Neural crest cell (in vitro differentiated cells): ENCODE results near the gene PP2D1. TPM values are rescaled to one million over a fixed set of nuclear protein-coding genes. Genes with fewer than 3 reads are reported as not detected.

Source experiments
- DNase-seq: peaks from one replicate; pipeline ENCODE4 v3.0.0; 2021; ENCODE audit warnings: low read depth, mixed read lengths, low spot score
- H3K27ac Mint-ChIP-seq: one replicate; pipeline ENCODE4 v1.8.0; 2021; ENCODE audit warnings: mild to moderate bottlenecking, mixed read lengths; ENCODE audit not compliant: unreplicated experiment
- H3K27me3 Mint-ChIP-seq: 2 replicates; pipeline ENCODE4 v1.8.0; 2021; ENCODE audit warnings: low read depth, mild to moderate bottlenecking, mixed read lengths
- H3K36me3 Mint-ChIP-seq: 2 replicates; pipeline ENCODE4 v1.8.0; 2021; ENCODE audit warnings: low read depth, mild to moderate bottlenecking, mixed read lengths
- H3K4me1 Mint-ChIP-seq: 2 replicates; pipeline ENCODE4 v1.8.0; 2021; ENCODE audit warnings: mixed read lengths
- H3K4me3 Mint-ChIP-seq: one replicate; pipeline ENCODE4 v1.8.0; 2021; ENCODE audit warnings: mild to moderate bottlenecking, mixed read lengths
- H3K9me3 Mint-ChIP-seq: 2 replicates; pipeline ENCODE4 v1.8.0; 2021; ENCODE audit warnings: mixed read lengths
- CTCF ChIP-seq: fragments of 200-600 bp; sonication (generic); conservative IDR thresholded peaks from 2 replicates; pipeline ENCODE4 v1.5.0; 2021; ENCODE audit warnings: antibody characterized with exemption, mild to moderate bottlenecking
- total RNA-seq: library from RNA; stranded (reverse); gene quantifications from 2 replicates; pipeline ENCODE4 v1.2.1, GENCODE V29; 2021

Gene PP2D1
- total RNA-seq, 1 donor from 2014 or later = not detected

- H3K4me3 Mint-ChIP-seq = no peak overlapping the region
- DNase-seq = no peak
- TF ChIP-seq CTCF = no peak
- H3K36me3 Mint-ChIP-seq = no peaks in the 10 kb centered on the region
- no peak overlapping the region for H3K27ac Mint-ChIP-seq
- H3K4me1 Mint-ChIP-seq = no peaks in the 10 kb centered on the region
- H3K9me3 Mint-ChIP-seq = no peaks in the 10 kb centered on the region
- no peaks in the 10 kb centered on the region for H3K27me3 Mint-ChIP-seq
Observed at GRCh38 chr3:19954676-19955075, 57.4 kb downstream of the PP2D1 start.

GRCh38 chr3:19950316-19950715, 61.7 kb downstream of the PP2D1 start:
- H3K9me3 Mint-ChIP-seq = peaks cover 2% of the 10 kb centered on the region
- H3K27ac Mint-ChIP-seq = no peak overlapping the region
- peaks cover 3% of the 10 kb centered on the region for H3K27me3 Mint-ChIP-seq
- H3K36me3 Mint-ChIP-seq = no peaks in the 10 kb centered on the region
- H3K4me1 Mint-ChIP-seq = peaks cover 38% of the 10 kb centered on the region
- no peak for TF ChIP-seq CTCF
- DNase-seq = no peak
- no peak overlapping the region for H3K4me3 Mint-ChIP-seq

- DNase-seq = no peak
- peaks cover 38% of the 10 kb centered on the region for H3K4me1 Mint-ChIP-seq
- no peak for TF ChIP-seq CTCF
- H3K4me3 Mint-ChIP-seq = peak overlapping the region; percentile 99
- H3K9me3 Mint-ChIP-seq = peaks cover 2% of the 10 kb centered on the region
- peaks cover 3% of the 10 kb centered on the region for H3K27me3 Mint-ChIP-seq
- no peak overlapping the region for H3K27ac Mint-ChIP-seq
- H3K36me3 Mint-ChIP-seq = no peaks in the 10 kb centered on the region
Observed at GRCh38 chr3:19948226-19948591, 63.9 kb downstream of the PP2D1 start.

- H3K9me3 Mint-ChIP-seq = peaks cover 4% of the 10 kb centered on the region
- H3K27ac Mint-ChIP-seq = peak overlapping the region; percentile 96
- H3K27me3 Mint-ChIP-seq = peaks cover 3% of the 10 kb centered on the region
- H3K4me1 Mint-ChIP-seq = peaks cover 38% of the 10 kb centered on the region
- TF ChIP-seq CTCF = no peak
- DNase-seq = peak; percentile 16
- no peaks in the 10 kb centered on the region for H3K36me3 Mint-ChIP-seq
- H3K4me3 Mint-ChIP-seq = peak overlapping the region; percentile 99
Observed at GRCh38 chr3:19947549-19948225, 64.4 kb downstream of the PP2D1 start.

GRCh38 chr3:19946832-19947548, 65.1 kb downstream of the PP2D1 start, which contains the start of gene RAB5A:
RAB5A (plus strand) TSS chr3:19947097; CDS start chr3:19950899, 3,802 bp downstream.
- no peaks in the 10 kb centered on the region for H3K36me3 Mint-ChIP-seq
- peak within 1 kb of the TSS; percentile 99 for H3K4me3 Mint-ChIP-seq
- peak within 1 kb of the TSS; percentile 100 for H3K27ac Mint-ChIP-seq
- peaks cover 38% of the 10 kb centered on the region for H3K4me1 Mint-ChIP-seq
- peaks cover 4% of the 10 kb centered on the region for H3K9me3 Mint-ChIP-seq
- DNase-seq = peak; percentile 91
- H3K27me3 Mint-ChIP-seq = peaks cover 3% of the 10 kb centered on the region
- TF ChIP-seq CTCF = no peak
